Karpas-422 (cell line): Measurements from ENCODE around the gene USP35. TPM values are rescaled to one million over a fixed set of nuclear protein-coding genes. Genes with fewer than 3 reads are reported as not detected.

ENCODE experiments used
- DNase-seq: peaks from one replicate; pipeline ENCODE4 v3.0.0-alpha.2; 2015
- H2AFZ ChIP-seq: fragments of 200-600 bp; sonication (generic); 2 replicates; pipeline ENCODE4 v1.6.1; 2014; ENCODE audit warnings: antibody characterized with exemption, low read length, mixed read lengths
- H3K27ac ChIP-seq: fragments of 200-600 bp; sonication (generic); 2 replicates; pipeline ENCODE4 v1.5.1; 2014; ENCODE audit warnings: mild to moderate bottlenecking, low read length, moderate library complexity
- H3K27me3 ChIP-seq: fragments of 200-600 bp; sonication (generic); 2 replicates; pipeline ENCODE4 v1.6.1; 2014; ENCODE audit warnings: low read length, mixed read lengths
- H3K36me3 ChIP-seq: fragments of 200-600 bp; sonication (generic); 2 replicates; pipeline ENCODE4 v1.6.1; 2014; ENCODE audit warnings: low read length, mixed read lengths; ENCODE audit not compliant: insufficient read depth
- H3K4me1 ChIP-seq: fragments of 200-600 bp; sonication (generic); 2 replicates; pipeline ENCODE4 v1.6.1; 2014; ENCODE audit warnings: mild to moderate bottlenecking, low read length, mixed read lengths
- H3K4me2 ChIP-seq: fragments of 200-600 bp; sonication (generic); 2 replicates; pipeline ENCODE4 v1.6.1; 2014; ENCODE audit warnings: low read length, low read depth, mild to moderate bottlenecking; ENCODE audit not compliant: poor library complexity, severe bottlenecking
- H3K4me3 ChIP-seq: fragments of 200-600 bp; sonication (generic); 2 replicates; pipeline ENCODE4 v1.5.1; 2014; ENCODE audit warnings: mild to moderate bottlenecking, antibody characterized with exemption, low read length, mixed read lengths
- H3K79me2 ChIP-seq: fragments of 200-600 bp; sonication (generic); 2 replicates; pipeline ENCODE4 v1.6.1; 2014; ENCODE audit warnings: mild to moderate bottlenecking, low read length, mixed read lengths
- H3K9ac ChIP-seq: fragments of 200-600 bp; sonication (generic); 2 replicates; pipeline ENCODE4 v1.6.0; 2014; ENCODE audit warnings: low read length
- H3K9me2 ChIP-seq: fragments of 200-600 bp; sonication (generic), shearing (Covaris generic); replicated peaks from 2 replicates; pipeline ENCODE4 v1.6.0; 2014; ENCODE audit warnings: mild to moderate bottlenecking, low read length, moderate library complexity; ENCODE audit not compliant: insufficient read depth
- H3K9me3 ChIP-seq: fragments of 300-700, 200-600 bp; sonication (generic); 2 replicates; pipeline ENCODE4 v1.6.1; 2014; ENCODE audit warnings: low read length, mixed read lengths
- H4K20me1 ChIP-seq: fragments of 200-600 bp; sonication (generic); 2 replicates; pipeline ENCODE4 v1.6.1; 2014; ENCODE audit warnings: mild to moderate bottlenecking, antibody characterized with exemption, low read length, low read depth; ENCODE audit not compliant: insufficient read depth
- total RNA-seq: library from RNA; depleted of rRNA; stranded (reverse); fragments of >200 nt; shearing (Covaris generic); gene quantifications from 2 replicates; pipeline ENCODE4 v1.2.3, GENCODE V29; 2014; ENCODE audit warnings: low replicate concordance

USP35 gene
- total RNA-seq, 1 experiment from 2014 or later = 1.7 TPM

DNA sequence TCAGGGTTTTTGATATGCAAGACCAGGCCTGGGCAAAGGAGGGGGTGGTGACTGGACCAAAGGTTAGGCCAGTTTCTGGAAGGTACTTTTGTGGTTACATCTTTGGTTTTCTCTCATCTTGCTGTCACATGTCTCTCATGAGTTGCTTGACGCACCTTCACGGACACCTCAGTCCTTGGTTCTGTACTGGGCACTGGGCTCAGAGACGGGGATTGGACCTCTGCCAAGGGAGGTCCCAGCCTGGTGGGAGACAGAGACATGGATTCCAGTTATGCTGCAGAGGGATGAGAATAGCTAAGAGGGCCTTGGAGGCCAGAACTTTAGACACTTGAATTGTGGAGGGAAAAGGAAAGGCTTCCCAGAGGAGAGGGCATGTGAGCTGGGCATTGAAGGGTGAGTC lies 1.7 kb downstream of the USP35 start:
- Histone ChIP-seq H3K4me3 (no peak overlapping the region), H3K9me3 (no peaks in the 10 kb centered on the region), H3K27me3 (no peaks in the 10 kb centered on the region), H3K4me2 (no peak overlapping the region), H3K27ac (no peak overlapping the region), H3K4me1 (peaks cover 21% of the 10 kb centered on the region), H2AFZ (no peak overlapping the region), H3K79me2 (no peaks in the 10 kb centered on the region), H3K9me2 (no peaks in the 10 kb centered on the region), H3K9ac (no peak overlapping the region), H4K20me1 (0 out of 2 replicates have a peak, but pooled peaks cover 2% of the 10 kb centered on the region), H3K36me3 (no peaks in the 10 kb centered on the region)
- DNase-seq = no peak

DNA sequence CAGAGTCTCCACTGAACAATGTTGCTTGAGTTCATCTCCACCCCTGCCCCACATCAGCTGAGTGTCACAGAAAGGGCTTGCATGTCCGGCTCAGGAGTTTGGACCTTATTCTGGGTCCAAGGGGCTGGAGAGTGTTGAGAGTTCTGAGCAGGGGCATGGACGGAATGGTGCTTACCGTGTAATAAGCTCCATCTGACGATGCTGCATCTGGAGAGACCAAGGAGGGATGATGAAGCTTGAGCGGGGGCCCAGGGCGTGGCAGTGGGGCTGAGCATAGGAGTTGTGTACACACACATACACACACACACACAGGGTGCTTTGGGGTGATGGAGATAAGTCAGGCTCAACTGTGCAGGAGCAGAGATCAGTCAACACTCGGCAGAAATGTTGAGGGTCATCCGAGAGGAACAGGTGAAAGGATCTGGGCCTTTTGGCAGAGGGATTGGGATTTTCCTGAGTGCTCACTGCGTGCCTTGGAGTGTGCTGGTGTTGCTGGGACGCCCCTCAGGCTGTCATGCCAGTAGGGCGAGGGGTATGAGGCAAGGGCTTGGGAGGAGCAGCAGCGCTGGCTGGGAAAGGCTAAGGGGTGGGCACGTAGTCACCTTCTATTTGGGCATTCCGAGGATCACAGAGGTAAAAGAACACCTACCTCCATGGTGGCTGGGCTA lies 2.3 kb downstream of the USP35 start:
- Histone ChIP-seq H3K9me2 (no peaks in the 10 kb centered on the region), H3K27me3 (no peaks in the 10 kb centered on the region), H2AFZ (no peak overlapping the region), H3K9me3 (no peaks in the 10 kb centered on the region), H4K20me1 (0 out of 2 replicates have a peak, but pooled peaks cover 2% of the 10 kb centered on the region), H3K4me3 (no peak overlapping the region), H3K36me3 (no peaks in the 10 kb centered on the region), H3K4me1 (peaks cover 21% of the 10 kb centered on the region), H3K79me2 (no peaks in the 10 kb centered on the region), H3K9ac (no peak overlapping the region), H3K4me2 (no peak overlapping the region), H3K27ac (no peak overlapping the region)
- DNase-seq = no peak

DNA sequence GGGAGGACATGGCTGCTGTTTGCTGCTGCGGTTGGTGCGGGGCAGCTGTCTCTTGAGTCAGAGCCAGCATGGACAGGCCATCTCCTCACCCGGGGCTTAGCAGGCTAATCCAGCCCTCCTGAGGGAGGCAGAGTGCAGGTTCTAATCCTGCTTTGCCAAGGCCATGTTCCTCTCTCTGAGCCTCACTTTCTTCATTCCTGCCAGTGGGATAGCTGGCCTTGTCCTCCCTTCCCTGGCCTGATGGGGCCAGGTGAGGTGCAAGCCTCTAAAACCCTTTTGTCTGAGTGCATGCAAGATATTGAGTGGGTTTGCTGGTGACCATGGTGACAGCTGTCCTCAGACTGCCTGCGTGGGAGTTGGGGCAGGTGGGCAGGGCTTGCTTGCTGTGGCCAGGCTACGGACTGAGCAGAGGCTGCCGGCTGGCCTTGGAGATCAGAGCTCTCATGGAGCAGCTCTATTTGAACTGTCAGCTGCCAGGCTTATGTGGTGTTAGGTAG lies 3.6 kb downstream of the USP35 start:
- Histone ChIP-seq H3K4me1 (peaks cover 20% of the 10 kb centered on the region), H3K9me2 (no peaks in the 10 kb centered on the region), H3K27ac (no peak overlapping the region), H4K20me1 (0 out of 2 replicates have a peak, but pooled peaks cover 2% of the 10 kb centered on the region), H3K4me3 (no peak overlapping the region), H3K79me2 (no peaks in the 10 kb centered on the region), H2AFZ (no peak overlapping the region), H3K9me3 (no peaks in the 10 kb centered on the region), H3K9ac (no peak overlapping the region), H3K4me2 (no peak overlapping the region), H3K36me3 (no peaks in the 10 kb centered on the region), H3K27me3 (no peaks in the 10 kb centered on the region)
- DNase-seq = no peak

DNA sequence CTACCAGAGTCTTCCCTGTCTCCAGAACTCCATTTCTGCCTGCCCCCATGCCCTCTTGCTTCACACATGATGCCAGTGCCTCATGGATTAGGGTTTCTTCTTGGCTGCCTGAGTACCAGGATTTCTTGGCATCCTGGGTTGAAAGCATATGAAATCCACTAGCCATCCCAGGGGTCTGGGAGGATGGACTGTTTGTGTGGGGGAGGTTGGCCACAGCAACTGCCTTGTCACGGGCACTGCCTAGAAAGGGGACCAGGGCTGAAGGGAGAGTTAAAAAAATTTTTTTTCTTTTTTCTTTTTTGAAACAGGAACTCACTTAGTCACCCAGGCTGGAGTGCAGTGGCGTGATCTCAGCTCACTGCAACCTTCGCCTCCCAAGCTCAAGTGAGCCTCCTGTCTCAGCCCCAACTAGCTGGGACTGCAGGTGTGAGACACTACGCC lies 4.2 kb downstream of the USP35 start:
- no peak overlapping the region for H2AFZ ChIP-seq
- no peaks in the 10 kb centered on the region for H3K36me3 ChIP-seq
- no peak overlapping the region for H3K4me3 ChIP-seq
- H3K4me2 ChIP-seq = no peak overlapping the region
- H3K27ac ChIP-seq = no peak overlapping the region
- H3K9me3 ChIP-seq = no peaks in the 10 kb centered on the region
- no peak for DNase-seq
- 0 out of 2 replicates have a peak, but pooled peaks cover 2% of the 10 kb centered on the region for H4K20me1 ChIP-seq
- no peak overlapping the region for H3K9ac ChIP-seq
- H3K27me3 ChIP-seq = no peaks in the 10 kb centered on the region
- H3K79me2 ChIP-seq = no peaks in the 10 kb centered on the region
- peaks cover 13% of the 10 kb centered on the region for H3K4me1 ChIP-seq
- no peaks in the 10 kb centered on the region for H3K9me2 ChIP-seq

DNA sequence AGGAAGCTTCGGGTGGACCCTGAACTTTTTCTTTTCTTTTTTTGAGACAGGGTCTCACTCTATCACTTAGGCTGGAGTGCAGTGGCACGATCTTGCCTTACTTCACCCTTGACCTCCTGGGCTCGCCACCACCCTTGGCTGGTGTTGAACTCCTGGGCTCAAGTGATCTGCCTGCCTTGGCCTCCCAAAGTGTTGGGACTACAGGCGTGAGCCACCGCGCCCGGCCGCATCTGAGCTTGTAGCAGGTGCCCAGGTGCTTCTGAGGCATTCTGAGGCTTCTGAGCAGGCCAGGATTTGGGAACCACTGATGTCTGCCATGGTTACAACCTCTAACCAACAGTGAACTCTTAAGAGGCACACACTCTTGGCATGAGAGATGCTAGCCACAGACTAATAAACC lies 5.1 kb downstream of the USP35 start:
- no peak for DNase-seq
- no peaks in the 10 kb centered on the region for H3K27me3 ChIP-seq
- 0 out of 2 replicates have a peak, but pooled peaks cover 2% of the 10 kb centered on the region for H4K20me1 ChIP-seq
- no peak overlapping the region for H2AFZ ChIP-seq
- no peaks in the 10 kb centered on the region for H3K9me3 ChIP-seq
- no peaks in the 10 kb centered on the region for H3K79me2 ChIP-seq
- peaks cover 12% of the 10 kb centered on the region for H3K4me1 ChIP-seq
- no peaks in the 10 kb centered on the region for H3K36me3 ChIP-seq
- no peak overlapping the region for H3K4me2 ChIP-seq
- H3K9ac ChIP-seq = no peak overlapping the region
- no peak overlapping the region for H3K4me3 ChIP-seq
- H3K27ac ChIP-seq = no peak overlapping the region
- H3K9me2 ChIP-seq = no peaks in the 10 kb centered on the region

DNA sequence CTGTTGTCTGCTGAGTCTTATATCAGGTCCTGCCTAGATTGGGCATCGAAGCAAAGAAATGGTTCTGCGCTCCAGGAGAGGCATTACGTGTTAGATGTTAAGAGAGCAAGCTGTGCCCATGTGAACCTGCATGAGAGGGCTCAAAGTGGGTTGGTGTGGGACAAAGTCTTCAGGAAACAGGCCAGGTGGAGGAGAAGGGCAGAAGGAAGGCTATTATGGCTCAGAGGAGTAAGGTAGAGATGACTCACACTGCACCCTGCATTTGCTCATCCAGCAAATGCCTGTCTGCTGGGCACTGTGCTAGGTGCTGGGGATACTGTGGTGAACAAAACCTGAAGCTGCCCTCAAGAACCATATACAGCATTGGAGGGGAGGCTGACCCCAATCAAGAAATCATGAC lies 5.8 kb downstream of the USP35 start:
- Histone ChIP-seq H3K9me2 (no peaks in the 10 kb centered on the region), H3K4me1 (peaks cover 6% of the 10 kb centered on the region), H3K79me2 (no peaks in the 10 kb centered on the region), H3K36me3 (no peaks in the 10 kb centered on the region), H3K4me3 (no peak overlapping the region), H3K27me3 (no peaks in the 10 kb centered on the region), H3K4me2 (no peak overlapping the region), H3K9me3 (no peaks in the 10 kb centered on the region), H2AFZ (no peak overlapping the region), H3K9ac (no peak overlapping the region), H3K27ac (no peak overlapping the region), H4K20me1 (no peaks in the 10 kb centered on the region)
- DNase-seq = no peak

DNA sequence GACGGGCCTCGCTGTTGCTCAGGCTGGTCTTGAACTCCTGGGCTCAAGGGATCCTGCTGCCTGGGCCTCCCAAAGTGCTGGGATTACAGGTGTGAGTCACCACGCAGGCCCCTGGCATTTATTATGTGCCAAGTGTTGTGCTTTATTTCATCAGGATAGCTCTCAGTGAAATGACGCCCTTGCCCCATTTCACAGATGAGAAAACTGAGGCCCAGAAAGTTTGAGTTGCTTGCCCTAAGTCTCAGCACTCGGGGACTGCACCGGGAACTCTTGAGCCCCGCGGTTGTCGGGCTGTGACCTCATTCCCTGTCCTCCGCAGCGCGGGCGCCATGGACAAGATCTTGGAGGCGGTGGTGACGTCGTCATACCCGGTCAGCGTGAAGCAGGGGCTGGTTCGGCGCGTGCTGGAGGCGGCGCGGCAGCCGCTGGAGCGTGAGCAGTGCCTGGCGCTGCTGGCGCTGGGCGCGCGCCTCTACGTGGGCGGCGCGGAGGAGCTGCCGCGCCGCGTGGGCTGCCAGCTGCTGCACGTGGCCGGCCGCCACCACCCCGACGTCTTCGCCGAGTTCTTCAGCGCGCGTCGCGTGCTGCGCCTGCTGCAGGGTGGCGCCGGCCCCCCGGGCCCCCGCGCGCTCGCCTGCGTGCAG lies 7.3 kb downstream of the USP35 start:
- DNase-seq = no peak
- H3K79me2 ChIP-seq = no peaks in the 10 kb centered on the region
- no peaks in the 10 kb centered on the region for H3K4me1 ChIP-seq
- no peak overlapping the region for H3K4me2 ChIP-seq
- no peaks in the 10 kb centered on the region for H3K9me3 ChIP-seq
- no peaks in the 10 kb centered on the region for H4K20me1 ChIP-seq
- H3K9ac ChIP-seq = no peak overlapping the region
- no peak overlapping the region for H3K4me3 ChIP-seq
- H3K27me3 ChIP-seq = no peaks in the 10 kb centered on the region
- no peak overlapping the region for H3K27ac ChIP-seq
- no peaks in the 10 kb centered on the region for H3K36me3 ChIP-seq
- H2AFZ ChIP-seq = no peak overlapping the region
- H3K9me2 ChIP-seq = no peaks in the 10 kb centered on the region

DNA sequence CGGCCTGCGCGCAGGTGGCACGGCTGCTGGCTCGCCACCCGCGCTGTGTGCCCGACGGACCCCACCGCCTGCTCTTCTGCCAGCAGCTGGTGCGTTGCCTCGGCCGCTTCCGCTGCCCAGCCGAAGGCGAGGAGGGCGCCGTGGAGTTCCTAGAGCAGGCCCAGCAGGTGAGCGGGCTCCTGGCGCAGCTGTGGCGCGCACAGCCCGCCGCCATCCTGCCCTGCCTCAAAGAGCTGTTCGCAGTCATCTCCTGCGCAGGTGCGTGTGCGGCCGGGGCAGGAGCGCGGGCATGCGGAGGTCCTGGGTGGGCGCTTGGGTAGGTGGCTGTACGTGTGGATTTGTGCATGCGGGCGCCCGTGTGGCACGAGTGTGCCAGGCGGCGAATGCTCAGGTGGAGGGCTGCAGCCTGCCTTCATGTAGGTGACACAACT lies 8.0 kb downstream of the USP35 start:
- no peak for DNase-seq
- H3K27me3 ChIP-seq = no peaks in the 10 kb centered on the region
- no peaks in the 10 kb centered on the region for H3K4me1 ChIP-seq
- no peak overlapping the region for H3K4me3 ChIP-seq
- H3K9ac ChIP-seq = no peak overlapping the region
- H3K9me3 ChIP-seq = no peaks in the 10 kb centered on the region
- H3K79me2 ChIP-seq = no peaks in the 10 kb centered on the region
- no peaks in the 10 kb centered on the region for H3K36me3 ChIP-seq
- H3K27ac ChIP-seq = no peak overlapping the region
- no peaks in the 10 kb centered on the region for H4K20me1 ChIP-seq
- no peak overlapping the region for H2AFZ ChIP-seq
- H3K4me2 ChIP-seq = no peak overlapping the region
- H3K9me2 ChIP-seq = no peaks in the 10 kb centered on the region
